HepG2 (cell line): Measurements from ENCODE around the gene YIPF4.

ENCODE experiments used
- AFF4 ChIP-seq: sonication (generic); formaldehyde crosslinking; IDR thresholded peaks from 2 replicates; pipeline ENCODE4 v1.4.0; 2020; ENCODE audit warnings: missing genetic modification reagents
- EZH2 ChIP-seq: conservative IDR thresholded peaks from 2 replicates; pipeline ENCODE4 v1.6.1; 2012; ENCODE audit warnings: mild to moderate bottlenecking, low read depth, low read length, moderate library complexity
- FOXA1 ChIP-seq, 2 experiments: fragments of 450-650 bp in 1 of 2; sonication (generic) in 1 of 2; formaldehyde crosslinking in 1 of 2; IDR thresholded peaks; 2 replicates each; pipeline versions ENCODE4 v1.4.0 to v1.6.1; 2016 to 2020; ENCODE audit warnings: missing genetic modification reagents in 1 of 2
- SMC3 ChIP-seq: IDR thresholded peaks from 2 replicates; pipeline ENCODE4 v1.6.1; 2011; ENCODE audit warnings: low read length, improper control_type of control experiment
- SOX5 ChIP-seq: IDR thresholded peaks from 2 replicates; pipeline ENCODE4 v1.6.1; 2016; ENCODE audit warnings: borderline replicate concordance
- TCF7 ChIP-seq: sonication (generic); IDR thresholded peaks from 2 replicates; pipeline ENCODE4 v1.6.1; 2016; ENCODE audit warnings: antibody characterized with exemption, low read depth
- ZSCAN20 ChIP-seq: sonication (generic); formaldehyde crosslinking; IDR thresholded peaks from 2 replicates; pipeline ENCODE4 v1.4.0; 2020; ENCODE audit warnings: missing genetic modification reagents, mild to moderate bottlenecking, borderline replicate concordance
- TF ChIP-seq, protein P1 (sequence below), 2 experiments: IDR thresholded peaks; 2 replicates each; pipeline ENCODE4 v1.6.1; 2011 to 2012; ENCODE audit warnings: low read length in 2 of 2, borderline replicate concordance in 1 of 2, low read depth in 1 of 2, mild to moderate bottlenecking in 1 of 2, moderate library complexity in 1 of 2

DNA sequence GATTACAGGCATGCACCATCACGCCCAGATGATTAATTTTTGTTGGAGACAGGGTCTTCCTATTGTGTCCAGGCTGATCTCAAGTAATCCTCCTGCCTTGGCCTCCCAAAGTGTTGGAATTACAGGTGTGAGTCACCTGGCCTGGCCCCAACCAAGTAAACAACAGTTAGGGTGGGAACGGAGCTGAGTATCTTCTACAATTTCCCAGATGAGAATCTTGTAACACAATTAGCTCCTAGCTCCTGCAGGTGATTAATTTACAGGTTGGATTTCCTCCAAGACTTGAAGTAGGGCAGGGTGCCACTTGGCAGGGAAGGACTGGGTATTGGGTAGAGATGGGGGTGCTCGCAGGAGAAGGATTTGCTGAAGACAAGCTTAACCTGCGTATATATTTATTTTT, 30.8 kb upstream of the YIPF4 start:
- no peak for TF ChIP-seq ZSCAN20 (CRISPR knock-in tag)
- no peak for TF ChIP-seq AFF4 (CRISPR knock-in tag)
- no peak for TF ChIP-seq TCF7
- TF ChIP-seq FOXA1 (IDR thresholded peaks at IDR 0.05): no peak
- TF ChIP-seq FOXA1 (CRISPR knock-in tag; IDR thresholded peaks at IDR 0.05): no peak
- no peak for TF ChIP-seq EZH2
- TF ChIP-seq SOX5: no peak
- TF ChIP-seq, protein P1, sequence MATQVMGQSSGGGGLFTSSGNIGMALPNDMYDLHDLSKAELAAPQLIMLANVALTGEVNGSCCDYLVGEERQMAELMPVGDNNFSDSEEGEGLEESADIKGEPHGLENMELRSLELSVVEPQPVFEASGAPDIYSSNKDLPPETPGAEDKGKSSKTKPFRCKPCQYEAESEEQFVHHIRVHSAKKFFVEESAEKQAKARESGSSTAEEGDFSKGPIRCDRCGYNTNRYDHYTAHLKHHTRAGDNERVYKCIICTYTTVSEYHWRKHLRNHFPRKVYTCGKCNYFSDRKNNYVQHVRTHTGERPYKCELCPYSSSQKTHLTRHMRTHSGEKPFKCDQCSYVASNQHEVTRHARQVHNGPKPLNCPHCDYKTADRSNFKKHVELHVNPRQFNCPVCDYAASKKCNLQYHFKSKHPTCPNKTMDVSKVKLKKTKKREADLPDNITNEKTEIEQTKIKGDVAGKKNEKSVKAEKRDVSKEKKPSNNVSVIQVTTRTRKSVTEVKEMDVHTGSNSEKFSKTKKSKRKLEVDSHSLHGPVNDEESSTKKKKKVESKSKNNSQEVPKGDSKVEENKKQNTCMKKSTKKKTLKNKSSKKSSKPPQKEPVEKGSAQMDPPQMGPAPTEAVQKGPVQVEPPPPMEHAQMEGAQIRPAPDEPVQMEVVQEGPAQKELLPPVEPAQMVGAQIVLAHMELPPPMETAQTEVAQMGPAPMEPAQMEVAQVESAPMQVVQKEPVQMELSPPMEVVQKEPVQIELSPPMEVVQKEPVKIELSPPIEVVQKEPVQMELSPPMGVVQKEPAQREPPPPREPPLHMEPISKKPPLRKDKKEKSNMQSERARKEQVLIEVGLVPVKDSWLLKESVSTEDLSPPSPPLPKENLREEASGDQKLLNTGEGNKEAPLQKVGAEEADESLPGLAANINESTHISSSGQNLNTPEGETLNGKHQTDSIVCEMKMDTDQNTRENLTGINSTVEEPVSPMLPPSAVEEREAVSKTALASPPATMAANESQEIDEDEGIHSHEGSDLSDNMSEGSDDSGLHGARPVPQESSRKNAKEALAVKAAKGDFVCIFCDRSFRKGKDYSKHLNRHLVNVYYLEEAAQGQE (IDR thresholded peaks at IDR 0.05; ENCODE audit: borderline replicate concordance in 1 of 2, low read depth in 1 of 2, low read length in 2 of 2): no peak
- TF ChIP-seq SMC3: no peak
